ENCODE data around the gene RNF168.
A peak's percentile ranks its signal among the peaks of the same experiment; 100 is the strongest.
"Not testable (repeated sequence)": the region's sequence is repeated elsewhere in the genome, so short reads cannot be mapped to it uniquely, and the experiment has no call there.

The RNF168 gene

DNA sequence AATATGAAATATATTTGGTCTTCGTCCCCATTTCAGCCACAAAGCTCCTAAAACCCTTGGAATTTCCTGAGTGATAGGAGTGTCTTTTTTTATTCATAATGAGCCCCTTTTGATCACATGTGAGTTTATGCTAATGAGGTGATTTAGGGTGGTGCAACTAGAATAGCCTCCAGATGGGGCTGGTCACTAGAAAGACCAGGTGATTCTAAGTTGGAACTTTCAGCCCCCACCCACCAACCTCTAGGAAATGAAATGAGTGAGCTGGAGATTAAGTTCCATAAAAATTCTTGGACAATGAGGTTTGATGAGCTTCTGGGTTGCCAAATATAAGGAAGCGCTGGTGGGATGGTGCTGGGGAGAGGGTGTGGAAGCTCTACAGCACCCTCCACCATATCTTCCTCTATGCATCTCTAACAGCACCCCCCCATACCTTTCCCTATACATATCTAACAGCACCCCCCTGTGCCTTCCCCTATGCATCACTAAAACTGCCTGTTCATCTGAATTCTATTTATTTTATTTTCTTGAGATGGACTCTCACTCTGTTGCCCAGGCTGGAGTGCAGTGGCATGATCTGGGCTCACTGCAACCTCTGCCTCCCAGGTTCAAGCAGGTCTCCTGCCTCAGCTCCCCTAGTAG, 13.7 kb upstream of the RNF168 start:
- Histone ChIP-seq H3K4me3 (ENCODE audit: low read depth in 1 of 2, low read length in 2 of 2) (no peak overlapping the region), H3K27ac (ENCODE audit: low read depth, low read length) (no peak overlapping the region), H3K36me3 (ENCODE audit: control insufficient read depth in 1 of 2, insufficient read depth in 2 of 2, low read length in 2 of 2) (no peaks in the 10 kb centered on the region), H3K9ac (ENCODE audit: low read depth in 1 of 2, low read length in 2 of 2) (no peak overlapping the region), H3K4me1 (ENCODE audit: control insufficient read depth in 1 of 2, insufficient read depth in 2 of 2, low read length in 2 of 2) (no peaks in the 10 kb centered on the region), H3K9me3 (ENCODE audit: control insufficient read depth in 1 of 2, low read length in 2 of 2) (peaks cover 31 to 37% of the 10 kb centered on the region in 2 donors), H3K27me3 (ENCODE audit: control insufficient read depth in 1 of 2, insufficient read depth in 2 of 2, low read length in 2 of 2) (no peaks in the 10 kb centered on the region)

DNA sequence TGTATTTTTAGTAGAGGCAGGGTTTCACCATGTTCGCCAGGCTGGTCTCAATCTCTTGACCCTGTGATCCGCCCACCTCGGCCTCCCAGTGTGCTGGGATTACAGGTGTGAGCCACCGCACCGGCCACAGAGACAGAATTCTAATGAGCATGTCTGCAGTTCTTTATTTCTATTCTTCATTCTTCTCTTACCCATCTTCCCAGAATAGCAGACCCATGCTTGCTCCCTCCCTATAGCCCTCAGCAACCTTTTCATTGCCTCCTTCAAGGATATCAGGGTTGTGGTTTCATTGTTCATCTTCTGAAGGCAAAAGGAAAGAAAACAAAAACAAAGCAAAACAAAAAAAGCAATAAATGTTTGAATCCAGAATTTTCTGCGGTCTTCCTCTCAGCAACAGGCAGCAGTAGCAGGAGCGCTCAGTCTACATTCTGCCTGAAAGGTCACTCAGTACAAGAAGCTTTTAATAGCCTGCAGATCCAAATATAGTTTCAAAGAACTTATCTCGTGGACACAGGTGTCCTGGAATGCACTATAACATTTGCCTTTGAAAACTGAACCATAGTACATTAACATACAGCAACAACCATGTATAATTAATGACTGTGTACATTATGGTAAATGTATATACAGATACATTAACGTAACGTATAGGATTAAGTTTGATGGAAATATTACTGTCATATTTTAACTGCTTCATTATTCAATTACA, 11.5 kb upstream of the RNF168 start, which contains the start of gene SMCO1:
Gene SMCO1, minus strand, starts transcription at position 434 of the 709 bp plus-strand sequence. Its CDS starts 137 bp downstream, at position 297.
- no peak within 1 kb of the TSS for H3K4me3 ChIP-seq (ENCODE audit: low read depth in 1 of 2, low read length in 2 of 2)
- H3K27me3 ChIP-seq (ENCODE audit: control insufficient read depth in 1 of 2, insufficient read depth in 2 of 2, low read length in 2 of 2): no peaks in the 10 kb centered on the region
- H3K9ac ChIP-seq (ENCODE audit: low read depth in 1 of 2, low read length in 2 of 2): no peak within 1 kb of the TSS
- no peak within 1 kb of the TSS for H3K27ac ChIP-seq (ENCODE audit: low read depth, low read length)
- peaks cover 20 to 25% of the 10 kb centered on the region in 2 donors for H3K9me3 ChIP-seq (ENCODE audit: control insufficient read depth in 1 of 2, low read length in 2 of 2)
- no peaks in the 10 kb centered on the region for H3K36me3 ChIP-seq (ENCODE audit: control insufficient read depth in 1 of 2, insufficient read depth in 2 of 2, low read length in 2 of 2)
- no peaks in the 10 kb centered on the region for H3K4me1 ChIP-seq (ENCODE audit: control insufficient read depth in 1 of 2, insufficient read depth in 2 of 2, low read length in 2 of 2)

GRCh38 chr3:196514350-196514716, 10.8 kb upstream of the RNF168 start:
- H3K4me1 ChIP-seq (ENCODE audit: control insufficient read depth in 1 of 2, insufficient read depth in 2 of 2, low read length in 2 of 2): no peaks in the 10 kb centered on the region
- H3K27me3 ChIP-seq (ENCODE audit: control insufficient read depth in 1 of 2, insufficient read depth in 2 of 2, low read length in 2 of 2): no peaks in the 10 kb centered on the region
- no peak overlapping the region for H3K4me3 ChIP-seq (ENCODE audit: low read depth in 1 of 2, low read length in 2 of 2)
- no peak overlapping the region for H3K9ac ChIP-seq (ENCODE audit: low read depth in 1 of 2, low read length in 2 of 2)
- peaks cover 14 to 17% of the 10 kb centered on the region in 2 donors for H3K9me3 ChIP-seq (ENCODE audit: control insufficient read depth in 1 of 2, low read length in 2 of 2)
- no peaks in the 10 kb centered on the region for H3K36me3 ChIP-seq (ENCODE audit: control insufficient read depth in 1 of 2, insufficient read depth in 2 of 2, low read length in 2 of 2)
- no peak overlapping the region for H3K27ac ChIP-seq (ENCODE audit: low read depth, low read length)

GRCh38 chr3:196513697-196514349, 10.3 kb upstream of the RNF168 start:
- Histone ChIP-seq H3K27ac (ENCODE audit: low read depth, low read length) (no peak overlapping the region), H3K4me1 (ENCODE audit: control insufficient read depth in 1 of 2, insufficient read depth in 2 of 2, low read length in 2 of 2) (no peaks in the 10 kb centered on the region), H3K27me3 (ENCODE audit: control insufficient read depth in 1 of 2, insufficient read depth in 2 of 2, low read length in 2 of 2) (no peaks in the 10 kb centered on the region), H3K9ac (ENCODE audit: low read depth in 1 of 2, low read length in 2 of 2) (no peak overlapping the region), H3K9me3 (ENCODE audit: control insufficient read depth in 1 of 2, low read length in 2 of 2) (peaks cover 9 to 12% of the 10 kb centered on the region in 2 donors), H3K36me3 (ENCODE audit: control insufficient read depth in 1 of 2, insufficient read depth in 2 of 2, low read length in 2 of 2) (no peaks in the 10 kb centered on the region), H3K4me3 (ENCODE audit: low read depth in 1 of 2, low read length in 2 of 2) (no peak overlapping the region)

DNA sequence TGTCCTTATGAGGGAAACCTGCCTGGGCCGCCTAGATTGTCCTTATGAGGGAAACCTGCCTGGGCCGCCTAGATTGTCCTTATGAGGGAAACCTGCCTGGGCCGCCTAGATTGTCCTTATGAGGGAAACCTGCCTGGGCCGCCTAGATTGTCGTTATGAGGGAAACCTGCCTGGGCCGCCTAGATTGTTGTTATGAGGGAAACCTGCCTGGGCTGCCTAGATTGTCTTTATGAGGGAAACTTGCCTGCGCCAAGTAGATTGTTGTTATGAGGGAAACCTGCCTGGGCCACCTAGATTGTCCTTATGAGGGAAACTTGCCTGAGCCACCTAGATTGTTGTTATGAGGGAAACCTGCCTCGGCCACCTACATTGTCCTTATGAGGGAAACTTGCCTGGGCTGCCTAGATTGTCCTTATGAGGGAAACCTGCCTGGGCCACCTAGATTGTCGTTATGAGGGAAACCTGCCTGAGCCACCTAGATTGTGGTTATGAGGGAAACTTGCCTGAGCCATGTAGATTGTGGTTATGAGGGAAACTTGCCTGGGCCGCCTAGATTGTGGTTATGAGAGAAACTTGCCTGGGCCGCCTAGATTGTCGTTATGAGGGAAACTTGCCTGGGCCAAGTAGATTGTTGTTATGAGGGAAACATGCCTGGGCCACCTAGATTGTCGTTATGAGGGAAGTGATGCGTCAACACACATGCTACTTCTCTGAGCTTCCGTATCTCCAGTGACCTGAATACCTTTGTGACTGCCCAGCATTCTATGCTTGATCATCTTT, 8.3 kb upstream of the RNF168 start:
- not testable (repeated sequence) for H3K9ac ChIP-seq (ENCODE audit: low read depth in 1 of 2, low read length in 2 of 2); H3K4me1 ChIP-seq (ENCODE audit: control insufficient read depth in 1 of 2, insufficient read depth in 2 of 2, low read length in 2 of 2); H3K9me3 ChIP-seq (ENCODE audit: control insufficient read depth in 1 of 2, low read length in 2 of 2); H3K36me3 ChIP-seq (ENCODE audit: control insufficient read depth in 1 of 2, insufficient read depth in 2 of 2, low read length in 2 of 2); H3K27me3 ChIP-seq (ENCODE audit: control insufficient read depth in 1 of 2, insufficient read depth in 2 of 2, low read length in 2 of 2); H3K27ac ChIP-seq (ENCODE audit: low read depth, low read length); H3K4me3 ChIP-seq (ENCODE audit: low read depth in 1 of 2, low read length in 2 of 2)

DNA sequence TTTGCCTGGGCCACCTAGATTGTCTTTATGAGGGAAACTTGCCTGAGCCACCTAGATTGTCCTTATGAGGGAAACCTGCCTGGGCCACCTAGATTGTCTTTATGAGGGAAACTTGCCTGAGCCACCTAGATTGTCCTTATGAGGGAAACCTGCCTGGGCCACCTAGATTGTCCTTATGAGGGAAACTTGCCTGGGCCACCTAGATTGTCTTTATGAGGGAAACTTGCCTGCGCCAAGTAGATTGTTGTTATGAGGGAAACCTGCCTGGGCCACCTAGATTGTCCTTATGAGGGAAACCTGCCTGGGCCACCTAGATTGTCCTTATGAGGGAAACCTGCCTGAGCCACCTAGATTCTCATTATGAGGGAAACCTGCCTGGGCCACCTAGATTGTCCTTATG, 7.5 kb upstream of the RNF168 start:
- not testable (repeated sequence) for H3K4me3 ChIP-seq (ENCODE audit: low read depth in 1 of 2, low read length in 2 of 2); H3K27me3 ChIP-seq (ENCODE audit: control insufficient read depth in 1 of 2, insufficient read depth in 2 of 2, low read length in 2 of 2); H3K9me3 ChIP-seq (ENCODE audit: control insufficient read depth in 1 of 2, low read length in 2 of 2)

DNA sequence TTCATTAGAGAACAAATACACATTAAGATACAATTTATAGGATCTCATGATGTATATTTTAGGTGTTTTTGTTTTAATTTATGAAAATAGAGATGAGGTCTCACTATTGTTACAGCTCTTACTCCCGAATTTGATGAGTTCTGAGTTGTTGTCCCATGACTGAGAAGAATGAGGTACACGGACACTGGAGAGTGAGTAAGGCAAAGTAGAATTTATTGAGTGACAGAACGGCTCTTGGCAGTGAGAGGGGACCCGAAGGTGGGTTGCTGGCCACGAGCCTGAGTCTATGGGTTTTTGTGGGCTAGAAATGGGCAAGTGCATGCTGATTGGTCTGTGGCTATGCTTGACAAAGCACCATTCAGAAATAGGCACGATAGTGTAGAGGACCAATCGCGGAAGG, 3.1 kb upstream of the RNF168 start:
- peaks cover 0 to 4% of the 10 kb centered on the region in 2 donors for H3K4me1 ChIP-seq (ENCODE audit: control insufficient read depth in 1 of 2, insufficient read depth in 2 of 2, low read length in 2 of 2)
- no peaks in the 10 kb centered on the region for H3K27me3 ChIP-seq (ENCODE audit: control insufficient read depth in 1 of 2, insufficient read depth in 2 of 2, low read length in 2 of 2)
- H3K36me3 ChIP-seq (ENCODE audit: control insufficient read depth in 1 of 2, insufficient read depth in 2 of 2, low read length in 2 of 2): no peaks in the 10 kb centered on the region
- no peak overlapping the region for H3K27ac ChIP-seq (ENCODE audit: low read depth, low read length)
- peaks cover 0 to 4% of the 10 kb centered on the region in 2 donors for H3K9me3 ChIP-seq (ENCODE audit: control insufficient read depth in 1 of 2, low read length in 2 of 2)
- no peak overlapping the region for H3K9ac ChIP-seq (ENCODE audit: low read depth in 1 of 2, low read length in 2 of 2)
- no peak overlapping the region for H3K4me3 ChIP-seq (ENCODE audit: low read depth in 1 of 2, low read length in 2 of 2)

More for the DNA sequence above, 7.5 kb upstream of the RNF168 start:
- not testable (repeated sequence) for H3K27ac ChIP-seq (ENCODE audit: low read depth, low read length); H3K4me1 ChIP-seq (ENCODE audit: control insufficient read depth in 1 of 2, insufficient read depth in 2 of 2, low read length in 2 of 2); H3K9ac ChIP-seq (ENCODE audit: low read depth in 1 of 2, low read length in 2 of 2); H3K36me3 ChIP-seq (ENCODE audit: control insufficient read depth in 1 of 2, insufficient read depth in 2 of 2, low read length in 2 of 2)

GRCh38 chr3:196504556-196504955, 988 bp upstream of the RNF168 start:
- Histone ChIP-seq H3K4me3 (ENCODE audit: low read depth in 1 of 2, low read length in 2 of 2) (no peak overlapping the region), H3K9ac (ENCODE audit: low read depth in 1 of 2, low read length in 2 of 2) (no peak overlapping the region), H3K9me3 (ENCODE audit: control insufficient read depth in 1 of 2, low read length in 2 of 2) (peaks cover 0 to 4% of the 10 kb centered on the region in 2 donors), H3K36me3 (ENCODE audit: control insufficient read depth in 1 of 2, insufficient read depth in 2 of 2, low read length in 2 of 2) (peaks cover 0 to 3% of the 10 kb centered on the region in 2 donors), H3K4me1 (ENCODE audit: control insufficient read depth in 1 of 2, insufficient read depth in 2 of 2, low read length in 2 of 2) (peaks cover 9 to 17% of the 10 kb centered on the region in 2 donors), H3K27me3 (ENCODE audit: control insufficient read depth in 1 of 2, insufficient read depth in 2 of 2, low read length in 2 of 2) (no peaks in the 10 kb centered on the region), H3K27ac (ENCODE audit: low read depth, low read length) (no peak overlapping the region)

- H3K9me3 ChIP-seq (ENCODE audit: control insufficient read depth in 1 of 2, low read length in 2 of 2); H3K36me3 ChIP-seq (ENCODE audit: control insufficient read depth in 1 of 2, insufficient read depth in 2 of 2, low read length in 2 of 2); H3K27me3 ChIP-seq (ENCODE audit: control insufficient read depth in 1 of 2, insufficient read depth in 2 of 2, low read length in 2 of 2); H3K27ac ChIP-seq (ENCODE audit: low read depth, low read length): not testable (repeated sequence)
- Histone ChIP-seq H3K9ac (ENCODE audit: low read depth in 1 of 2, low read length in 2 of 2) (peak overlapping the region in 1 of 2 donors; percentile 98), H3K4me1 (ENCODE audit: control insufficient read depth in 1 of 2, insufficient read depth in 2 of 2, low read length in 2 of 2) (peaks cover 9 to 18% of the 10 kb centered on the region in 2 donors), H3K4me3 (ENCODE audit: low read depth in 1 of 2, low read length in 2 of 2) (peak overlapping the region; percentile 90)
These were observed 470 bp upstream of the RNF168 start for GRCh38 chr3:196504077-196504398.

DNA sequence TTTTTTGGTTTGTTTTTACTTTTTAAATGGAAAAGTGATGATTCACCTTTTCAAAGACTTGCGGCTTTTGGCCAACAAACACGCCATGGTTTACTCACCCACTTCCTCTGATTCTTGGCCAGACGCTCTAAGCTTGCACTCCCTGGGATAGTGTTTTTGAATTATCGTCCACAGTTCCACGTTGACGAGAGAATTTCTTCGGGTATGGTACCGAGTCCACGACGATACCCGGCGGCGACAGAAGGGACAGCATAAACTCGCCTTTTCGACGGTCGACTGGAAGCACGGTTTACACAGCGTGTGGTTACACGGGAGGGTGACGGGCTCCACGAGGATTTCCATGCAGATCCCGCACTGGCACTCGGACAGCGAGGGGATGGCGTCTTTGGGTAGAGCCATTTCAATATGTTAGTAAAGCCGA, 783 bp downstream of the RNF168 start:
- H3K27me3 ChIP-seq (ENCODE audit: control insufficient read depth in 1 of 2, insufficient read depth in 2 of 2, low read length in 2 of 2): no peaks in the 10 kb centered on the region
- peak overlapping the region; percentile 90 for H3K4me3 ChIP-seq (ENCODE audit: low read depth in 1 of 2, low read length in 2 of 2)
- peak overlapping the region; percentile 76 for H3K27ac ChIP-seq (ENCODE audit: low read depth, low read length)
- H3K9ac ChIP-seq (ENCODE audit: low read depth in 1 of 2, low read length in 2 of 2): peak overlapping the region; percentile 72 to 98
- peaks cover 0 to 4% of the 10 kb centered on the region in 2 donors for H3K9me3 ChIP-seq (ENCODE audit: control insufficient read depth in 1 of 2, low read length in 2 of 2)
- peaks cover 9 to 18% of the 10 kb centered on the region in 2 donors for H3K4me1 ChIP-seq (ENCODE audit: control insufficient read depth in 1 of 2, insufficient read depth in 2 of 2, low read length in 2 of 2)
- H3K36me3 ChIP-seq (ENCODE audit: control insufficient read depth in 1 of 2, insufficient read depth in 2 of 2, low read length in 2 of 2): peaks cover 0 to 7% of the 10 kb centered on the region in 2 donors

Measured in duodenal mucosa (tissue), 2 donors.